ENCODE data around the gene EMC8.

DNA sequence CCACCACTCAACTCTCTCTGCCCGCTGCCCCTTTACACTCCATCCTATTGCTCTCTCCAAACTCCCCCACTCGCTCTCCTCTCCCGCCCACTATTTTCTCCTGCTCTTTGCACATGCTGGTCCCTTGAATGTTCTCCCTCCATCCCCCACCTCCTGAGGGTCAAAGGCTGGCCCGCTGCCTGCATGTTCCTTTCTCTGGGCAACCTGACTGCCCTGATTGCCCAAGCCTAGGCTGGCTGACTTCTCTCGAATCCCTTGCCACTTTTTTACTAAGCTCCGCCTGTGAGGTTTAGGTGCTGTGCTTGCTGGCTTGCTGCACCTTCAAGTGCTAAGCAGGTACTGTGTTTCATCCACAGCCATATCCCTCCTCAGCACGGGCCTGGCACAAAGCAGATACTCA is 2.7 kb downstream of the EMC8 start:
- TF ChIP-seq, protein P1, sequence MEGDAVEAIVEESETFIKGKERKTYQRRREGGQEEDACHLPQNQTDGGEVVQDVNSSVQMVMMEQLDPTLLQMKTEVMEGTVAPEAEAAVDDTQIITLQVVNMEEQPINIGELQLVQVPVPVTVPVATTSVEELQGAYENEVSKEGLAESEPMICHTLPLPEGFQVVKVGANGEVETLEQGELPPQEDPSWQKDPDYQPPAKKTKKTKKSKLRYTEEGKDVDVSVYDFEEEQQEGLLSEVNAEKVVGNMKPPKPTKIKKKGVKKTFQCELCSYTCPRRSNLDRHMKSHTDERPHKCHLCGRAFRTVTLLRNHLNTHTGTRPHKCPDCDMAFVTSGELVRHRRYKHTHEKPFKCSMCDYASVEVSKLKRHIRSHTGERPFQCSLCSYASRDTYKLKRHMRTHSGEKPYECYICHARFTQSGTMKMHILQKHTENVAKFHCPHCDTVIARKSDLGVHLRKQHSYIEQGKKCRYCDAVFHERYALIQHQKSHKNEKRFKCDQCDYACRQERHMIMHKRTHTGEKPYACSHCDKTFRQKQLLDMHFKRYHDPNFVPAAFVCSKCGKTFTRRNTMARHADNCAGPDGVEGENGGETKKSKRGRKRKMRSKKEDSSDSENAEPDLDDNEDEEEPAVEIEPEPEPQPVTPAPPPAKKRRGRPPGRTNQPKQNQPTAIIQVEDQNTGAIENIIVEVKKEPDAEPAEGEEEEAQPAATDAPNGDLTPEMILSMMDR (IDR thresholded peaks at IDR 0.05): no peak
- no peak for TF ChIP-seq POLR2AphosphoS5 (IDR thresholded peaks at IDR 0.05)

All from breast epithelium (tissue), 3 donors.